Liver (tissue), 3 donors: Measurements from ENCODE around the gene ARHGAP1.

ENCODE experiments used
- CTCF ChIP-seq: fragments of 150-350 bp; IDR thresholded peaks from 2 replicates; pipeline ENCODE4 v1.5.1; 2017; ENCODE audit warnings: improper control_type of control experiment, low read depth, low read length; ENCODE audit not compliant: missing input control
- EGR1 ChIP-seq, 2 donors: IDR thresholded peaks; 2 replicates each; pipeline ENCODE4 v1.6.1; 2016 to 2018; ENCODE audit warnings: antibody characterized with exemption in 2 of 2, low read depth in 2 of 2
- GABPA ChIP-seq, 2 donors: IDR thresholded peaks in 1 of 2; conservative IDR thresholded peaks in 1 of 2; 2 replicates each; pipeline ENCODE4 v1.6.1; 2016; ENCODE audit warnings: antibody characterized with exemption in 2 of 2, mild to moderate bottlenecking in 1 of 2, moderate library complexity in 1 of 2
- HNF4A ChIP-seq, 2 donors: conservative IDR thresholded peaks; 2 replicates each; pipeline ENCODE4 v1.6.1; 2016; ENCODE audit warnings: antibody characterized with exemption in 2 of 2, mild to moderate bottlenecking in 2 of 2
- MAX ChIP-seq: IDR thresholded peaks from 2 replicates; pipeline ENCODE4 v1.6.1; 2016; ENCODE audit warnings: antibody characterized with exemption
- RAD21 ChIP-seq, 2 donors: IDR thresholded peaks; 2 replicates each; pipeline ENCODE4 v1.6.1; 2016; ENCODE audit warnings: antibody characterized with exemption in 2 of 2, mild to moderate bottlenecking in 2 of 2
- TAF1 ChIP-seq: conservative IDR thresholded peaks from 2 replicates; pipeline ENCODE4 v1.6.1; 2016; ENCODE audit warnings: antibody characterized with exemption, mild to moderate bottlenecking
- TF ChIP-seq, protein P1 (sequence below): IDR thresholded peaks from 2 replicates; pipeline ENCODE4 v1.6.1; 2016; ENCODE audit warnings: antibody characterized with exemption, mild to moderate bottlenecking
- TF ChIP-seq, protein P2 (sequence below): IDR thresholded peaks from 2 replicates; pipeline ENCODE4 v1.6.1; 2016; ENCODE audit warnings: antibody characterized with exemption
- donor health status: healthy.
- donor health status: healthy.

- TF ChIP-seq CTCF (no peak), MAX (no peak), GABPA (IDR thresholded peaks at IDR 0.05 in 1 of 2, conservative IDR thresholded peaks at IDR 0.05 in 1 of 2) (no peak), EGR1 (IDR thresholded peaks at IDR 0.05; ENCODE audit: low read depth in 2 of 2) (no peak), TAF1 (no peak), HNF4A (conservative IDR thresholded peaks at IDR 0.05) (no peak), RAD21 (IDR thresholded peaks at IDR 0.05) (no peak)
- TF ChIP-seq, protein P1, sequence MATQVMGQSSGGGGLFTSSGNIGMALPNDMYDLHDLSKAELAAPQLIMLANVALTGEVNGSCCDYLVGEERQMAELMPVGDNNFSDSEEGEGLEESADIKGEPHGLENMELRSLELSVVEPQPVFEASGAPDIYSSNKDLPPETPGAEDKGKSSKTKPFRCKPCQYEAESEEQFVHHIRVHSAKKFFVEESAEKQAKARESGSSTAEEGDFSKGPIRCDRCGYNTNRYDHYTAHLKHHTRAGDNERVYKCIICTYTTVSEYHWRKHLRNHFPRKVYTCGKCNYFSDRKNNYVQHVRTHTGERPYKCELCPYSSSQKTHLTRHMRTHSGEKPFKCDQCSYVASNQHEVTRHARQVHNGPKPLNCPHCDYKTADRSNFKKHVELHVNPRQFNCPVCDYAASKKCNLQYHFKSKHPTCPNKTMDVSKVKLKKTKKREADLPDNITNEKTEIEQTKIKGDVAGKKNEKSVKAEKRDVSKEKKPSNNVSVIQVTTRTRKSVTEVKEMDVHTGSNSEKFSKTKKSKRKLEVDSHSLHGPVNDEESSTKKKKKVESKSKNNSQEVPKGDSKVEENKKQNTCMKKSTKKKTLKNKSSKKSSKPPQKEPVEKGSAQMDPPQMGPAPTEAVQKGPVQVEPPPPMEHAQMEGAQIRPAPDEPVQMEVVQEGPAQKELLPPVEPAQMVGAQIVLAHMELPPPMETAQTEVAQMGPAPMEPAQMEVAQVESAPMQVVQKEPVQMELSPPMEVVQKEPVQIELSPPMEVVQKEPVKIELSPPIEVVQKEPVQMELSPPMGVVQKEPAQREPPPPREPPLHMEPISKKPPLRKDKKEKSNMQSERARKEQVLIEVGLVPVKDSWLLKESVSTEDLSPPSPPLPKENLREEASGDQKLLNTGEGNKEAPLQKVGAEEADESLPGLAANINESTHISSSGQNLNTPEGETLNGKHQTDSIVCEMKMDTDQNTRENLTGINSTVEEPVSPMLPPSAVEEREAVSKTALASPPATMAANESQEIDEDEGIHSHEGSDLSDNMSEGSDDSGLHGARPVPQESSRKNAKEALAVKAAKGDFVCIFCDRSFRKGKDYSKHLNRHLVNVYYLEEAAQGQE: no peak
- TF ChIP-seq, protein P2, sequence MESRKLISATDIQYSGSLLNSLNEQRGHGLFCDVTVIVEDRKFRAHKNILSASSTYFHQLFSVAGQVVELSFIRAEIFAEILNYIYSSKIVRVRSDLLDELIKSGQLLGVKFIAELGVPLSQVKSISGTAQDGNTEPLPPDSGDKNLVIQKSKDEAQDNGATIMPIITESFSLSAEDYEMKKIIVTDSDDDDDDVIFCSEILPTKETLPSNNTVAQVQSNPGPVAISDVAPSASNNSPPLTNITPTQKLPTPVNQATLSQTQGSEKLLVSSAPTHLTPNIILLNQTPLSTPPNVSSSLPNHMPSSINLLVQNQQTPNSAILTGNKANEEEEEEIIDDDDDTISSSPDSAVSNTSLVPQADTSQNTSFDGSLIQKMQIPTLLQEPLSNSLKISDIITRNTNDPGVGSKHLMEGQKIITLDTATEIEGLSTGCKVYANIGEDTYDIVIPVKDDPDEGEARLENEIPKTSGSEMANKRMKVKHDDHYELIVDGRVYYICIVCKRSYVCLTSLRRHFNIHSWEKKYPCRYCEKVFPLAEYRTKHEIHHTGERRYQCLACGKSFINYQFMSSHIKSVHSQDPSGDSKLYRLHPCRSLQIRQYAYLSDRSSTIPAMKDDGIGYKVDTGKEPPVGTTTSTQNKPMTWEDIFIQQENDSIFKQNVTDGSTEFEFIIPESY: no peak
Observed at GRCh38 chr11:46678741-46679130, 21.7 kb downstream of the ARHGAP1 start.
